ENCODE measurements around the gene IRF4.

DNA sequence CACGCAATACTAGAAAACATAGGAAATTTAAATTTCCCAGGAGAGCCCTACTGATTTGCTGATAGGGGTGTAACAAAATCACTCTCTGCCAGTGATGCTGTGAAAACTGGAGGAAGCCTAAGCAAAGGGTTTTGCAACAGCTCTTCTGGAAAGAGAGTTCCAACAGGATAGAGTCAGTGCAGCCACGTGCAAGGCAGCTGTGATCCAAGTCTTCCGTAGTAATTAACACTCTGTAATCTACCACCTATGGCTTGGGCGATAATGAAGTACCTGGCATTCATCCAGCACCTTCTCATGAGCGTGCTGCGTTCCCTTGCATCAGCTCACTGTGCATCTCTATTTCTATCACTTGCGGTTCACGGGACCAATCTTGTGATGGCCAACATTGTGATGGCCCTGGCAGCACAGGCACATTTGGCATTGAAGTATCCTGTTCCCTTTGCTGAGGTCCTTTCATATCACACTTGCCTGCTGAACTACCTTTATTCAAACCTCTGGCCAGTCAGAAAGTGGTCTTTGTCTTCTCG is 48.2 kb downstream of the IRF4 start:
- TF ChIP-seq CTCF (conservative IDR thresholded peaks at IDR 0.05; ENCODE audit: low read depth, low read length) (no peak), EZH2phosphoT487 (IDR thresholded peaks at IDR 0.05; ENCODE audit: borderline replicate concordance, low read length) (no peak), EZH2 (IDR thresholded peaks at IDR 0.05; ENCODE audit: low read length, unreplicated experiment) (no peak)
